Measurements from ENCODE around the gene SALL1. TPM values are rescaled to one million over a fixed set of nuclear protein-coding genes. Genes with fewer than 3 reads are reported as not detected.

Gene SALL1
- total and polyA plus RNA-seq, 2 of the 13 experiments (the other 11 are each of a cell fraction or from before 2014, with no cell fraction given), result 6.6 to 12.3 TPM

- TF ChIP-seq GRHL1 (CRISPR knock-in tag; conservative IDR thresholded peaks at IDR 0.05) (no peak), HNF1B (CRISPR knock-in tag; IDR thresholded peaks at IDR 0.05) (no peak), KAT7 (CRISPR knock-in tag; IDR thresholded peaks at IDR 0.05; ENCODE audit: borderline replicate concordance) (0 out of 2 replicates have a peak, but pooled peaks have one; percentile 32), BRCA1 (CRISPR knock-in tag; IDR thresholded peaks at IDR 0.05) (no peak), ZBTB10 (CRISPR knock-in tag; IDR thresholded peaks at IDR 0.05; ENCODE audit: borderline replicate concordance) (0 out of 2 replicates have a peak, but pooled peaks have one; percentile 22), ZNF672 (CRISPR knock-in tag; IDR thresholded peaks at IDR 0.05) (no peak), ZNF318 (CRISPR knock-in tag; IDR thresholded peaks at IDR 0.05) (no peak), RBFOX2 (IDR thresholded peaks at IDR 0.05; ENCODE audit: low read depth, low read length) (peak; percentile 71), NFYB (CRISPR knock-in tag; IDR thresholded peaks at IDR 0.05) (peak; percentile 77), NR3C1 (CRISPR knock-in tag; IDR thresholded peaks at IDR 0.05) (no peak), NFYC (CRISPR knock-in tag; IDR thresholded peaks at IDR 0.05) (peak; percentile 74), MED8 (CRISPR knock-in tag; IDR thresholded peaks at IDR 0.05; ENCODE audit: insufficient replicate concordance) (peak; percentile 75), ZBTB7B (CRISPR knock-in tag; IDR thresholded peaks at IDR 0.05) (peak; percentile 38; the same call in 1 of the 2 replicates)
Observed at GRCh38 chr16:51151435-51151960, 428 bp upstream of the SALL1 start (continued).

Measured in HepG2 (cell line).